ENCODE results near the gene RNF44. TPM values are rescaled to one million over a fixed set of nuclear protein-coding genes. Genes with fewer than 3 reads are reported as not detected.

The RNF44 gene
- total RNA-seq, 4 donors from 2014 or later, result 29.6 to 45.7 (median 33.7) TPM

GRCh38 chr5:176535664-176536131 is 1.5 kb downstream of the RNF44 start:
- H3K4me3 ChIP-seq (ENCODE audit: low read depth, poor library complexity, severe bottlenecking), result peak overlapping the region; percentile 84
- TF ChIP-seq POLR2A (IDR thresholded peaks at IDR 0.05) (no peak), CTCF (IDR thresholded peaks at IDR 0.05) (no peak)
- intact Hi-C loops (cut with DNase I; ENCODE audit: low total_unique reads), result loop anchor here (10.0 kb wide), 1 partner anchor 121 kb away; the partner anchor contains the start of gene CLTB
- DNase-seq (ENCODE audit: low spot score in 2 of 2), result no peak
- 0 to 3% methylated on average over 1 to 9 of the region's 9 CpGs for WGBS, 2 donors

GRCh38 chr5:176535101-176535663 is 2.0 kb downstream of the RNF44 start:
- WGBS, 2 donors, result 27 to 33% methylated on average over 11 of the region's 11 CpGs
- DNase-seq (ENCODE audit: low spot score in 2 of 2), result no peak
- TF ChIP-seq CTCF (IDR thresholded peaks at IDR 0.05) (no peak), POLR2A (IDR thresholded peaks at IDR 0.05) (no peak)
- intact Hi-C loops (cut with DNase I; ENCODE audit: low total_unique reads), result loop anchor here (10.0 kb wide), 1 partner anchor 120 kb away; the partner anchor contains the start of gene CLTB
- no peak overlapping the region for H3K4me3 ChIP-seq (ENCODE audit: low read depth, poor library complexity, severe bottlenecking)

- 33 to 47% methylated on average over 3 to 4 of the region's 4 CpGs for WGBS, 2 donors
- DNase-seq (ENCODE audit: low spot score in 2 of 2), result no peak
- TF ChIP-seq CTCF (IDR thresholded peaks at IDR 0.05), result no peak
- no peak for TF ChIP-seq POLR2A (IDR thresholded peaks at IDR 0.05)
- intact Hi-C loops (cut with DNase I; ENCODE audit: low total_unique reads), result loop anchor here (10.0 kb wide), 1 partner anchor 120 kb away; the partner anchor contains the start of gene CLTB
- H3K4me3 ChIP-seq (ENCODE audit: low read depth, poor library complexity, severe bottlenecking), result no peak overlapping the region
These were observed 2.6 kb downstream of the RNF44 start for GRCh38 chr5:176534640-176535039.

GRCh38 chr5:176533894-176534611 is 3.1 kb downstream of the RNF44 start:
- 4 to 8% methylated on average over 10 of the region's 10 CpGs for WGBS, 2 donors
- DNase-seq (ENCODE audit: low spot score in 2 of 2), result no peak
- no peak for TF ChIP-seq CTCF (IDR thresholded peaks at IDR 0.05)
- no peak for TF ChIP-seq POLR2A (IDR thresholded peaks at IDR 0.05)
- no peak overlapping the region for H3K4me3 ChIP-seq (ENCODE audit: low read depth, poor library complexity, severe bottlenecking)
- intact Hi-C loops (cut with DNase I; ENCODE audit: low total_unique reads), result loop anchor here (10.0 kb wide), 1 partner anchor 119 kb away; the partner anchor contains the start of gene CLTB

- WGBS, 2 donors, result 21 to 27% methylated on average over 8 of the region's 8 CpGs
- no peak overlapping the region for H3K4me3 ChIP-seq (ENCODE audit: low read depth, poor library complexity, severe bottlenecking)
- no peak for DNase-seq (ENCODE audit: low spot score in 2 of 2)
- no peak for TF ChIP-seq CTCF (IDR thresholded peaks at IDR 0.05)
- intact Hi-C loops (cut with DNase I; ENCODE audit: low total_unique reads), result loop anchor here (10.0 kb wide), 1 partner anchor 119 kb away; the partner anchor contains the start of gene CLTB
These were observed 3.8 kb downstream of the RNF44 start for GRCh38 chr5:176533390-176533789.
